A549 (cell line): ENCODE measurements around the gene ZNF341. TPM values are rescaled to one million over a fixed set of nuclear protein-coding genes. Genes with fewer than 3 reads are reported as not detected.

Experiments
- ATAC-seq, 2 experiments: fragments of 200-7000 bp in 1 of 2; fragments of >200 bp in 1 of 2; cut with Nextera tagmentation in 1 of 2; cut with Tn5 transposase in 1 of 2; 3 replicates each; pipeline versions ENCODE4 v1.8.0 to v1.9.1; 2018 to 2020; ENCODE audit warnings: mild to moderate bottlenecking in 1 of 2, moderate library complexity in 1 of 2
- CTCF ChIA-PET: fragments of 300-600 bp; sonication (Branson Sonifier 250); formaldehyde crosslinking; extraction: SDS; loops from one replicate; lab custom pipeline; 2021; ENCODE audit warnings: antibody characterized with exemption, inconsistent platforms; lab: Yijun Ruan, JAX
- POLR2A ChIA-PET: fragments of 350-600 bp; formaldehyde crosslinking; extraction: SDS; loops from one replicate; lab custom pipeline; 2021; ENCODE audit warnings: antibody characterized with exemption, inconsistent platforms; lab: Yijun Ruan, JAX
- DNase-seq, 2 experiments: peaks; one replicate each; pipeline versions ENCODE4 v3.0.0 to v3.0.0-alpha.2; 2011 to 2016; ENCODE audit warnings: low read depth in 1 of 2, low spot score in 1 of 2
- FAIRE-seq: peaks from 2 replicates; lab custom pipeline; 2011; peaks lifted over from hg19 to GRCh38; lab: Jason Lieb, UNC
- H3K27ac ChIP-seq, 2 experiments: fragments of >200 bp; sonication (Bioruptor Twin); formaldehyde crosslinking; 3 replicates each; pipeline ENCODE4 v1.5.1; 2016 to 2017
- H3K4me1 ChIP-seq: fragments of >200 bp; sonication (Bioruptor Twin); formaldehyde crosslinking; 3 replicates; pipeline ENCODE4 v1.6.1; 2016
- H3K4me2 ChIP-seq: fragments of >200 bp; sonication (Bioruptor Twin); formaldehyde crosslinking; 3 replicates; pipeline ENCODE4 v1.6.1; 2016
- H3K4me3 ChIP-seq: fragments of >200 bp; sonication (Bioruptor Twin); formaldehyde crosslinking; 3 replicates; pipeline ENCODE4 v1.5.1; 2016
- H3K9me3 ChIP-seq: fragments of >200 bp; sonication (Bioruptor Twin); formaldehyde crosslinking; 3 replicates; pipeline ENCODE4 v1.6.1; 2016
- CBX2 ChIP-seq: fragments of 200-600 bp; sonication (generic); IDR thresholded peaks from 2 replicates; pipeline ENCODE4 v1.6.1; 2016; ENCODE audit warnings: low read depth, mild to moderate bottlenecking, borderline replicate concordance
- CBX8 ChIP-seq: fragments of 200-600 bp; sonication (generic); IDR thresholded peaks from 2 replicates; pipeline ENCODE4 v1.6.1; 2016
- CEBPB ChIP-seq, 2 experiments: fragments of >200 bp in 1 of 2; sonication (Bioruptor Twin) in 1 of 2; formaldehyde crosslinking in 1 of 2; IDR thresholded peaks; 2 replicates each; pipeline ENCODE4 v1.6.1; 2012 to 2016
- CHD4 ChIP-seq: fragments of 200-600 bp; sonication (generic); IDR thresholded peaks from 2 replicates; pipeline ENCODE4 v1.6.1; 2016; ENCODE audit warnings: antibody characterized with exemption, mild to moderate bottlenecking, borderline replicate concordance
- EHF ChIP-seq: fragments of 250-450 bp; sonication (Bioruptor Pico); IDR thresholded peaks from 2 replicates; pipeline ENCODE4 v1.5.0; 2020; ENCODE audit warnings: mild to moderate bottlenecking
- FOSL2 ChIP-seq, 2 experiments: fragments of 450-650 bp in 1 of 2; fragments of >200 bp in 1 of 2; sonication (Bioruptor Twin) in 1 of 2; formaldehyde crosslinking; IDR thresholded peaks; 2 replicates each; pipeline versions ENCODE4 v1.5.0 to v1.6.1; 2016 to 2020; ENCODE audit warnings: mild to moderate bottlenecking in 1 of 2, moderate library complexity in 1 of 2
- FOXS1 ChIP-seq: fragments of 250-450 bp; sonication (Bioruptor Pico); IDR thresholded peaks from 2 replicates; pipeline ENCODE4 v1.5.0; 2020; ENCODE audit warnings: mild to moderate bottlenecking, moderate library complexity
- GATA3 ChIP-seq: IDR thresholded peaks from 2 replicates; pipeline ENCODE4 v1.6.1; 2012; ENCODE audit warnings: borderline replicate concordance
- HEYL ChIP-seq: fragments of 250-450 bp; sonication (Bioruptor Pico); IDR thresholded peaks from 2 replicates; pipeline ENCODE4 v1.8.0; 2021; ENCODE audit warnings: mild to moderate bottlenecking, moderate library complexity
- HMGXB4 ChIP-seq: fragments of 250-450 bp; sonication (Bioruptor Pico); IDR thresholded peaks from 2 replicates; pipeline ENCODE4 v1.5.0; 2021; ENCODE audit warnings: mild to moderate bottlenecking, moderate library complexity, borderline replicate concordance
- HOXA7 ChIP-seq: fragments of 250-450 bp; sonication (Bioruptor Pico); IDR thresholded peaks from 2 replicates; pipeline ENCODE4 v1.5.0; 2020; ENCODE audit warnings: mild to moderate bottlenecking, moderate library complexity
- JUNB ChIP-seq: fragments of >200 bp; sonication (Bioruptor Twin); formaldehyde crosslinking; IDR thresholded peaks from 2 replicates; pipeline ENCODE4 v1.6.1; 2016
- MAFK ChIP-seq: fragments of 450-650 bp; IDR thresholded peaks from 2 replicates; pipeline ENCODE4 v1.6.1; 2014; ENCODE audit not compliant: partially characterized antibody
- MAX ChIP-seq: IDR thresholded peaks from 2 replicates; pipeline ENCODE4 v1.6.1; 2012
- POLR2A ChIP-seq: IDR thresholded peaks from 2 replicates; pipeline ENCODE4 v1.6.1; 2012; ENCODE audit warnings: mild to moderate bottlenecking, low read length
- RARB ChIP-seq: fragments of 250-450 bp; sonication (Bioruptor Pico); IDR thresholded peaks from 2 replicates; pipeline ENCODE4 v1.8.0; 2021; ENCODE audit warnings: mild to moderate bottlenecking, moderate library complexity
- REST ChIP-seq: fragments of 200-600 bp; sonication (generic); IDR thresholded peaks from 2 replicates; pipeline ENCODE4 v1.6.1; 2016; ENCODE audit warnings: antibody characterized with exemption, mild to moderate bottlenecking, moderate library complexity
- RFX5 ChIP-seq: fragments of 450-650 bp; IDR thresholded peaks from 2 replicates; pipeline ENCODE4 v1.7.1; 2014; ENCODE audit warnings: antibody characterized with exemption, mild to moderate bottlenecking, moderate library complexity
- RNF2 ChIP-seq: fragments of 200-600 bp; sonication (generic); IDR thresholded peaks from 2 replicates; pipeline ENCODE4 v1.6.1; 2016; ENCODE audit warnings: low read depth, mild to moderate bottlenecking, antibody characterized with exemption, moderate library complexity, borderline replicate concordance
- TFCP2L1 ChIP-seq: fragments of 250-450 bp; sonication (Bioruptor Pico); IDR thresholded peaks from 2 replicates; pipeline ENCODE4 v1.5.0; 2021; ENCODE audit warnings: mild to moderate bottlenecking
- ZC3H11A ChIP-seq: fragments of 450-650 bp; IDR thresholded peaks from 2 replicates; pipeline ENCODE4 v1.6.1; 2014; ENCODE audit warnings: antibody characterized with exemption, mild to moderate bottlenecking
- WGBS: methylation state at CpG from one replicate; pipeline ENCODE4 v1.1.6; 2017; ENCODE audit errors: missing lambda C conversion rate; 5-methylcytosine and 5-hydroxymethylcytosine counted together
- polyA plus RNA-seq, 4 experiments: library from polyadenylated mRNA; depleted of rRNA in 3 of 4; stranded (reverse); fragments of >200 nt; fragmentation: RNase III in 1 of 4; extraction: RNeasy Plus Mini Kit Qiagen cat#74134 plus additional on column Dnase treatment in 1 of 4; gene quantifications; 2 replicates in 3 of 4; 3 replicates in 1 of 4; pipeline ENCODE4 v1.2.3, GENCODE V29; 2011 to 2017
- TF ChIP-seq, protein P1 (sequence below): fragments of >200 bp; sonication (Bioruptor Twin); formaldehyde crosslinking; IDR thresholded peaks from 2 replicates; pipeline ENCODE4 v1.6.1; 2016
- TF ChIP-seq, protein P2 (sequence below): fragments of 250-450 bp; sonication (Bioruptor Pico); IDR thresholded peaks from 2 replicates; pipeline ENCODE4 v1.5.0; 2020; ENCODE audit warnings: low read depth, mild to moderate bottlenecking, moderate library complexity

Gene ZNF341
- polyA plus RNA-seq, 2 of the 4 experiments (the other 2 are of a cell fraction): 2.1 to 4.1 TPM

DNA sequence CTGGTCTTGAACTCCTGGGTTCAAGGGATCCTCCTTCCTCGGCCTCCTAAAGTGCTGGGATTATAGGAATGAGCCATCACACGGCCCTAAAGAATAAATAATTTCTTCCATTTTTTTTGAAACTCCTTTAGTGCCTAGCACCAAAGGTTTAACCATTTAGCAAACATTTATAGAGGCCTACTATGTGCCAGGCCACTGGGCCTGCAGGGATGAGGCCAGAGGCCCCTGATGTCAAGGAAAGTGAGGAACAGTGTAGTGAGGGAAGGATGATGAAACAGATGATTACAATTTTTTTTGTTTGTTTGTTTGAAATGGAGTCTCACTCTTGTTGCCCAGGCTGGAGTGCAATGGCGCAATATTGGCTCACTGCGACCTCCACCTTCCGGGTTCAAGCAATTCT, 33.8 kb downstream of the ZNF341 start:
- no peak overlapping the region for H3K4me3 ChIP-seq
- FAIRE-seq: no peak
- WGBS: 85% methylated on average over 5 of the region's 5 CpGs
- ChIA-PET POLR2A (no interaction called here), CTCF (no interaction called here)
- ATAC-seq: no peak
- H3K4me2 ChIP-seq: no peak overlapping the region
- no peak for TF ChIP-seq MAFK
- no peaks in the 10 kb centered on the region for H3K4me1 ChIP-seq
- H3K9me3 ChIP-seq: no peaks in the 10 kb centered on the region
- H3K27ac ChIP-seq: no peak overlapping the region
- no peak for DNase-seq

- Histone ChIP-seq H3K4me2 (no peak overlapping the region), H3K9me3 (no peaks in the 10 kb centered on the region), H3K27ac (no peak overlapping the region), H3K4me1 (no peaks in the 10 kb centered on the region), H3K4me3 (no peak overlapping the region)
- TF ChIP-seq CEBPB (IDR thresholded peaks at IDR 0.05) (no peak), FOXS1 (no peak), TFCP2L1 (no peak), RNF2 (no peak), FOSL2 (IDR thresholded peaks at IDR 0.05) (no peak), FOSL2 (CRISPR knock-in tag; IDR thresholded peaks at IDR 0.05) (no peak), CHD4 (no peak), EHF (no peak), HEYL (CRISPR knock-in tag) (no peak), POLR2A (no peak)
- ATAC-seq: no peak
- ChIA-PET POLR2A (no interaction called here), CTCF (no interaction called here)
- 92% methylated on average over 7 of the region's 9 CpGs for WGBS
- no peak for DNase-seq
- FAIRE-seq: no peak
These were observed 34.9 kb downstream of the ZNF341 start for GRCh38 chr20:33766686-33767085.

- no peak for DNase-seq
- Histone ChIP-seq H3K9me3 (no peaks in the 10 kb centered on the region), H3K27ac (no peak overlapping the region), H3K4me2 (no peak overlapping the region), H3K4me3 (no peak overlapping the region), H3K4me1 (no peaks in the 10 kb centered on the region)
- POLR2A ChIA-PET: no interaction called here
- no peak for ATAC-seq
- FAIRE-seq: no peak
- no peak for TF ChIP-seq HOXA7
- TF ChIP-seq GATA3: no peak
- TF ChIP-seq MAX: no peak
- TF ChIP-seq, protein P1, sequence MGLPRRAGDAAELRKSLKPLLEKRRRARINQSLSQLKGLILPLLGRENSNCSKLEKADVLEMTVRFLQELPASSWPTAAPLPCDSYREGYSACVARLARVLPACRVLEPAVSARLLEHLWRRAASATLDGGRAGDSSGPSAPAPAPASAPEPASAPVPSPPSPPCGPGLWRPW: no peak
- TF ChIP-seq HMGXB4 (CRISPR knock-in tag): no peak
- TF ChIP-seq RARB: no peak
- TF ChIP-seq, protein P2, sequence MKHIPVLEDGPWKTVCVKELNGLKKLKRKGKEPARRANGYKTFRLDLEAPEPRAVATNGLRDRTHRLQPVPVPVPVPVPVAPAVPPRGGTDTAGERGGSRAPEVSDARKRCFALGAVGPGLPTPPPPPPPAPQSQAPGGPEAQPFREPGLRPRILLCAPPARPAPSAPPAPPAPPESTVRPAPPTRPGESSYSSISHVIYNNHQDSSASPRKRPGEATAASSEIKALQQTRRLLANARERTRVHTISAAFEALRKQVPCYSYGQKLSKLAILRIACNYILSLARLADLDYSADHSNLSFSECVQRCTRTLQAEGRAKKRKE: no peak
- TF ChIP-seq ZC3H11A: no peak
- TF ChIP-seq CBX2: no peak
- TF ChIP-seq JUNB: no peak
- no peak for TF ChIP-seq CBX8
- no peak for TF ChIP-seq RFX5
- no peak for TF ChIP-seq REST
- 95% methylated on average over 2 of the region's 2 CpGs for WGBS
- CTCF ChIA-PET: interaction anchor here (0.8 to 0.9 kb wide), 3 partner anchors 14 to 35 kb away, joined by 3 to 4 read pairs (median 3); no protein-coding TSS in a partner anchor
These were observed 36.0 kb downstream of the ZNF341 start for GRCh38 chr20:33767777-33768138.
